Measurements from ENCODE around the gene CTRB1. TPM values are rescaled to one million over a fixed set of nuclear protein-coding genes. Genes with fewer than 3 reads are reported as not detected.

CTRB1 gene
- total RNA-seq, 1 donor from 2014 or later: not detected

DNA sequence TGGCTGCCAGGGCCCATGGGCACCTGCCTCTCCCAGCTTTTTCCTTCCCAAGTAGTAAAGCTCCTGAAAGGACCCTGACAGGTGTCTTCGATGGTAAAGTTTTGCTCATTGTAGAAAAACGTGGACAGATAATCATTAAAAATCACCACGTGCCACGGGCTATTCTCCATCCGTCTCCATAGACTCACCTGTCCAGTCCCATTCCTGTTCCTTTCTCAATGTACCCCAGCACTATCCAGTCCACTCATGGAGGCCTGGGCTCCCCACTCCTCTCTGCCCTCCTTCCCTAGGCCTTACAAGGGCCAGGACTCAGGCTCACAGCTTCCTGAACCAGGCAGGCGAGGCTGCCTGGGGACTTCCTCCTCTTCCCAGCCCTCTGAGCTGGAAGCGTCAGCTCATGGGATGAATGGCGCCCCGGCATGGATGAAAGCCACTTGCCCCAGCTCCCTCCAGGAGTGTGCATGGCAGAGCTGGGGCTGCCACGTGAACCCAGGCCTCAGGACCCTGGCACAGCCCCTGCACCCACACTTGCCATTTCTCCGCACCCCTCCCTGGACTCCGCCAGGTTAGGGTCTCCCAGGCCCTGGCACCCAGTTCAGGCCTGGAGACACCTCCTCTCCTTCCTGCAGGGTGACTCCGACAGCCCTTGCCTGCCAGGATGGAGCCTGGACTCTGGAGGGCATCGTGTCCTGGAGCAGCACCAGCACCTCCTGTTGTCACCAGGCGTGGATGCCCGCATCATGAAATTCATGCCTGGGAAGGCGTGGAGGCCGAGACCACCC lies 8.8 kb downstream of the CTRB1 start:
- FAIRE-seq: no peak
- TF ChIP-seq, protein P1, sequence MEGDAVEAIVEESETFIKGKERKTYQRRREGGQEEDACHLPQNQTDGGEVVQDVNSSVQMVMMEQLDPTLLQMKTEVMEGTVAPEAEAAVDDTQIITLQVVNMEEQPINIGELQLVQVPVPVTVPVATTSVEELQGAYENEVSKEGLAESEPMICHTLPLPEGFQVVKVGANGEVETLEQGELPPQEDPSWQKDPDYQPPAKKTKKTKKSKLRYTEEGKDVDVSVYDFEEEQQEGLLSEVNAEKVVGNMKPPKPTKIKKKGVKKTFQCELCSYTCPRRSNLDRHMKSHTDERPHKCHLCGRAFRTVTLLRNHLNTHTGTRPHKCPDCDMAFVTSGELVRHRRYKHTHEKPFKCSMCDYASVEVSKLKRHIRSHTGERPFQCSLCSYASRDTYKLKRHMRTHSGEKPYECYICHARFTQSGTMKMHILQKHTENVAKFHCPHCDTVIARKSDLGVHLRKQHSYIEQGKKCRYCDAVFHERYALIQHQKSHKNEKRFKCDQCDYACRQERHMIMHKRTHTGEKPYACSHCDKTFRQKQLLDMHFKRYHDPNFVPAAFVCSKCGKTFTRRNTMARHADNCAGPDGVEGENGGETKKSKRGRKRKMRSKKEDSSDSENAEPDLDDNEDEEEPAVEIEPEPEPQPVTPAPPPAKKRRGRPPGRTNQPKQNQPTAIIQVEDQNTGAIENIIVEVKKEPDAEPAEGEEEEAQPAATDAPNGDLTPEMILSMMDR (IDR thresholded peaks at IDR 0.05; ENCODE audit: insufficient read depth, low read length, severe bottlenecking): no peak
- Histone ChIP-seq H3K4me3 (ENCODE audit: low read depth, low read length) (no peak overlapping the region), H3K36me3 (ENCODE audit: control insufficient read depth, insufficient read depth, low read length) (peaks cover 10% of the 10 kb centered on the region), H3K27me3 (ENCODE audit: control insufficient read depth, insufficient read depth, low read length) (no peaks in the 10 kb centered on the region)
- DNase-seq (ENCODE audit: low read depth): no peak

DNA sequence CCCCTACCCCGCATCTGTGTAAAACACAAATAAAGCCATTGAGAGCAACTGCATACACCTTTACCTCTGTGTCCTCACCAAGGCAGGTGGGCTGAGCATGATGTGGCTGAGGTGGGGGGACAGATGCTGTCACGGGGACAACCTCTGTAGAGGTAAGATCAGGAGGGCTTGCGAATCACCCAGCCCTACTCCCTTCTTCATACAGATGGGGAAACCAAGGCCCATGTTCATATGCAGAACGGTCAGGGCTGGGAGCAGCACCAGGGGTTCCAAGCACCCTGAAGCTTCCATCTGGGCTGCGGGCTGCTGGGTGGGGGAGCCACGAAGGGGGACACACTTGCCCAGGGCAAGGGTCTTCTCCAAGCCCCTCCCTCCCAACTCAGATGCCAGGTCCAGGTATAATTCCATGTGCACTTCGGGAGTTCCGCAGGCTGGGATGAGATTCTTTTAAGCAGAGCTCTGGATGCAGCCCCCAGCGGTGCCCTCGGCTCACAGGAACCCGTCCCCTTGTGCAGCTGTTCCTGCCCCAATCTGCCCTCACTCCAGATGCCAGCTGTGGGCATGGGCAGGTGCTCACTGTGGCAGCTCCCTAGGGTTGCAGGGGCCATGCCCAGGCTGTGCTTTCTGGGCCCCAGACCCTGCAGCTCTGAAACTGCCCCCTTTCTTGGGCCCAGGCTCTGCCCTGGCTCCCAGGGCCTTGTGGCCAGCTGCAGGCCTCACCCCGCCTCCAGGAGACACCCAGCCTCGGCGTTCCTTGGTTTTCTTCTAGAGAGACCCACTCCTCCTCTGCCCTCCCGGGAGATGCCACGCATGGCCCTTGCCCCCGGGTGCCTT lies 9.6 kb downstream of the CTRB1 start:
- TF ChIP-seq, protein P1 (IDR thresholded peaks at IDR 0.05; ENCODE audit: insufficient read depth, low read length, severe bottlenecking): no peak
- peaks cover 14% of the 10 kb centered on the region for H3K36me3 ChIP-seq (ENCODE audit: control insufficient read depth, insufficient read depth, low read length)
- DNase-seq (ENCODE audit: low read depth) (no peak), FAIRE-seq (no peak)
- H3K4me3 ChIP-seq (ENCODE audit: low read depth, low read length): no peak overlapping the region
- no peaks in the 10 kb centered on the region for H3K27me3 ChIP-seq (ENCODE audit: control insufficient read depth, insufficient read depth, low read length)

DNA sequence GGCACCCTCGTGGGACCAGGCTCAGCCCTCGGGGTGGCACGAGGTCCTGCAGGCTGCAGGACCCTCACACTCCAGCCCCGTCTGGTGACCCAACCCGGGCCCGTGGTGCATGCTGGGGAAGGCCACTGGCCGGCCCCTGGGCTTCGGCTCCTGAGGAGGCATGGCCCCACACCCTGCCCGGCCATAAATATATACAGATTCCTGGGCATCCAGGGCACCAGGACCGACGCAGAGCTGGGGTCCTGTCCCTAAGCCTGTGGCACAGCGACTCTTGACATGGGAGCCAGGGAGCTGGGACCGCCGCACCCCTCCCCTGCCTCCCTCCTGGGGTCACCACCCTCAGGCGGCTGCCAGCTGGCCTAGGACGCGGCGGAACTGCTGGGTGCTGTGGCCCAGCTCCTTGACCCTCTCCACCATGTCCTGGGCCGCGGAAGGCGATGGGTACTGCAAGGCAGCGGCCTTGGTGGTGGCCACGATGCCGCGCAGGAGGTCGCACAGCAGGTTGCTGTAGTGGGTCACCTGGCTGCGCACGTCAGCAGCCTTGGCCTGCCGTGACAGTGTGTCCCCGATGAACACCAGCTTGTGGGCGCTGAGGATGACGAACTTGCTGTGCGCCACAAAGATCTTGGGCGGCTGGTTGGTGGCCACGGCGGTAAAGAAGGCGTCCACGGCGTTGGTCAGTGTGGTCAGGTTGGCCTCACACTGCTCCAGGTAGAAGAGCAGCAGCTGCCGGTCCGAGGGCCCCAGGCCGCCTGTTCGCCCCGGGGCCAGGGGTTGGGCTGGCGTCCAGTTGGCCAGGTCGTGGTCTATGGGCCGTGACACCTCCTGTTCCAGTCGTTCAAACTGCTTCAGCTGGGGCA lies 10.6 kb downstream of the CTRB1 start:
- Histone ChIP-seq H3K4me3 (ENCODE audit: low read depth, low read length) (no peak overlapping the region), H3K27me3 (ENCODE audit: control insufficient read depth, insufficient read depth, low read length) (no peaks in the 10 kb centered on the region), H3K36me3 (ENCODE audit: control insufficient read depth, insufficient read depth, low read length) (peaks cover 17% of the 10 kb centered on the region)
- no peak for FAIRE-seq
- TF ChIP-seq, protein P1 (IDR thresholded peaks at IDR 0.05; ENCODE audit: insufficient read depth, low read length, severe bottlenecking): no peak
- no peak for DNase-seq (ENCODE audit: low read depth)

DNA sequence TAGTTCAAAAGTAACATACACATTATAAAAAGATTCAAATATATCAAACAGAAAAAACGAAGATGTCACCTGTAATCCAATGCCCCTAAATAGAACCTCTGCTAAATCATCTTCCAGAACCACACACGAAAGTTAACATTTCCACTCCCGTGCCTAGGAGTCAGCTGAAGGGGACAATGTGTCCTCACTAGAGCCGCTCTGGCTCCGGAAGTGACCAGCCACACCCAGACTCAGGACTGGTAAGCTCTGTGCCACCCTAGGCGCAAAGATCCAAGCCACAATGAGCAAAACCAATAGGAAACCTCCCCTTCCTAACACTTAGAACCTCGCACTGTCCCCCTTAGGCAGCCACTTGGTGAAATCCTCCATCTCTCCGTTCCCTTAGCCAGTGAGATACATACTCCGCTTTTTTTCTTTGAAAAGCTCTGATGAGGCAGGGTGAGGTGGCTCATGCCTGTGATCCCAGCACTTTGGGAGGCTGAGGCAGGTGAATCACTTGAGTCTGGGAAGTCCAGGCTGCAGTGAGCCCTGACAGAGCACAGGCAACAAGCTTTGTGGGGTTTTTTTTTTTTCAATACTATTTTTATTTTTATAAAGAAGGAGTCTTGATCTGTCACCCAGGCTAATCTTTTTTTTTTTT lies 11.8 kb downstream of the CTRB1 start:
- FAIRE-seq (no peak), DNase-seq (ENCODE audit: low read depth) (no peak)
- TF ChIP-seq, protein P1 (IDR thresholded peaks at IDR 0.05; ENCODE audit: insufficient read depth, low read length, severe bottlenecking): no peak
- Histone ChIP-seq H3K27me3 (ENCODE audit: control insufficient read depth, insufficient read depth, low read length) (no peaks in the 10 kb centered on the region), H3K36me3 (ENCODE audit: control insufficient read depth, insufficient read depth, low read length) (peaks cover 21% of the 10 kb centered on the region), H3K4me3 (ENCODE audit: low read depth, low read length) (no peak overlapping the region)

DNA sequence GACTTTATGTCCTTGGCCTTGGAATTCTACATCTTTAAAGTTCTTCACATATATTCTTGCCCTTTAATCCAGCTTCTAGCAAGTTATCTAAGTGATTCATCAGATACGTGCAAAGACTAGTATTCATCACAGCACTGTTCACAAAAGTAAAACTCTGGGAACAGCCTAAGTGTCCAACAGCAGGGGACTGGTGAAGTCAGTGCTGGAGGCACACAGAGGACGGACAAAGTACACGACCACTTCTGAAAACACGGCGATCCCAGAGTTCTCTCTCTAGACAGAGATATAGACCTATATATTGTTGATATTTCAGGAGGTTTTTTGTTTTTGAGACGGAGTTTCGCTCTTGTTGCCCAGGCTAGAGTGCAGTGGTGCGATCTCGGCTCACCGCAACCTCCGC lies 12.8 kb downstream of the CTRB1 start:
- H3K27me3 ChIP-seq (ENCODE audit: control insufficient read depth, insufficient read depth, low read length): no peaks in the 10 kb centered on the region
- DNase-seq (ENCODE audit: low read depth) (no peak), FAIRE-seq (no peak)
- no peak overlapping the region for H3K4me3 ChIP-seq (ENCODE audit: low read depth, low read length)
- TF ChIP-seq, protein P1 (IDR thresholded peaks at IDR 0.05; ENCODE audit: insufficient read depth, low read length, severe bottlenecking): no peak
- H3K36me3 ChIP-seq (ENCODE audit: control insufficient read depth, insufficient read depth, low read length): peaks cover 21% of the 10 kb centered on the region
